ENCODE measurements around the gene HSDL2.
A peak's percentile ranks its signal among the peaks of the same experiment; 100 is the strongest.
"Not testable (repeated sequence)": the region's sequence is repeated elsewhere in the genome, so short reads cannot be mapped to it uniquely, and the experiment has no call there.

HSDL2 gene

DNA sequence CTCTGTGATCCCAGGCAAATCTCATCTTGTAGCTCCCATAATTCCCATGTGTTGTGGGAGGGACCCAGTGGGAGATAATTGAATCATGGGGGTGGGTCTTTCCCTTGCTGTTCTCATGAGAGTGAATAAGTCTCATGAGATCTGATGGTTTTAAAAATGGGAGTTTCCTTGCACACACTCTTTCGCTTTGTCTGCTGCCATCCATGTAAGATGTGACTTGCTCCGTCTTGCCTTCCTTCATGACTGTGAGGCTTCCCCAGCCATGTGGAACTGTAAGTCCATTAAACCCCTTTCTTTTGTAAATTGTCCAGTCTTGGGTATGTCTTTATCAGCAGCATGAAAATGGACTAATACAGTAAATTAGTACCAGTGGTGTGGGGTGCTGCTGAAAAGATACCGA, 14.7 kb upstream of the HSDL2 start:
- not testable (repeated sequence) for DNase-seq (ENCODE audit: low read depth in 2 of 2, low spot score in 1 of 2)

DNA sequence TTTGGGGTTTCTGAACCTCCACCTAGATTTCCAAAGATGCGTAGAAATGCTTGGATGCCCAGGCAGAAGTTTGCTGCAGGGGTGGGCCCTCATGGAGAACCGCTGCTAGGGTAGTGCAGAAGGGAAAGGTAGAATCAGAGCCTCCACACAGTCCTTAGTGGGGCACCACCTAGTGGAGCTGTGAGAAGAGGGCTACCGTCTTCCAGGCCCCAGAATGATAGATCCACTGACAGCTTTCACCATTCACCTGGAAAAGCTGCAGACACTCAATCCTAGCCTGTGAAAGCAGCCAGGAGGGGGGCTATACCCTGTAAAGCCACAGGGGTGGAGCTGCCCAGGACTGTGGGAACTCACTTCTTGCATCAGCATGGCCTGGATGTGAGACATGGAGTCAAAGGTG, 13.3 kb upstream of the HSDL2 start:
- no peak for DNase-seq (ENCODE audit: low read depth in 2 of 2, low spot score in 1 of 2)

DNA sequence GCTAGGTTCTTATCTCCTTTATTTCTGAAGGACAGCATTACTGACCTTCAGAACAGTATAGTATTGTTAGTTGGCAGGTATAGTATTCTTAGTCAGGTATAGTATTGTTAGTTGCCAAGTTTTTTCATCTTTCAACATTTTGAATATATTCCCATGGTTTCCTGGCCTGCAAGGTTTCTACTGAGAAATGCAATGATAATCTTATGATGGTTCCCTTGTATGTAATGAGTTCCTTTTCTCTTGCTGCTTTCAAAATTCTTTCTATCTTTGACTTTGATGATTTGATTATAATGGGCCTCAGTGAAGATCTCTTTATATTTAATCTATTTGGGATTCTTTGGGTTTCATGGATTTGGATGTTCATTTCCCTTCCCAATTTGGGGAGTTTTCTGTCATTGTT, 12.4 kb upstream of the HSDL2 start:
- no peak for DNase-seq (ENCODE audit: low read depth in 2 of 2, low spot score in 1 of 2)

DNA sequence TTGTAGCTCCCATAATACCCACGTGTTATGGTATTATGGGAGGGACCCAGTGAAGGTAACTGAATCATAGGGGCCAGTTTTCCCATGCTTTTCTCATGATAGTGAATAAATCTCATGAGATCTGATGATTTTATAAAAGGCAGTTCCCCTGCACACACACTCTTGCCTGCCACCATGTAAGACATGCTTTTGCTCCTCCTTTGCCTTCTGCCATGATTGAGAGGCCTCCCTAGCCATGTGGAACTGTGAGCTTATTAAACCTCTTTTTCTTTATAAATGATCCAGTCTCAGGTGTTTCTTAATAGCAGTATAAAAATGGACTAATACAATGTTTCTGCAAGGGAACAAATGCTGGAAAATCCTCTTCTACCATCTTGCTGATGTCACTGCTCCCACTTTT, 10.1 kb upstream of the HSDL2 start:
- no peak for DNase-seq (ENCODE audit: low read depth in 2 of 2, low spot score in 1 of 2)

DNA sequence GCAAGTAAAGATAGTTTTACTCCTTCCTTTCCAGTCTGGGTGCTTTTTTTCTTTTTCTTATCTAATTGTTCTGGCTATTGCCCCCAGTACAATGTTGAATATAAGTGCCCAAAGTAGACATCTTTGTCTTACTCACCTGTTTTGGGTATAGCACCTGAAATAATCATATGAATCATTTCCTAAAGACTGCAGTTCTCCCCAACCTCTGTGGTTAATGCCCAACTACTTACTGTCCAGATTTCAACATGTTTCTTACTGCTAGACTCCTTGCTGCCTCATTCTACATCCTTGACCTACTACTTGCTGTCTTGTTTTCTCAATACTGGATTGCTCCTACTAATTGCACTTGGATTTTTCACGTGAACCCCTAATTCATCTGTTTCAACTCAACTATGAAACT, 8.8 kb upstream of the HSDL2 start:
- no peak for DNase-seq (ENCODE audit: low read depth in 2 of 2, low spot score in 1 of 2)

DNA sequence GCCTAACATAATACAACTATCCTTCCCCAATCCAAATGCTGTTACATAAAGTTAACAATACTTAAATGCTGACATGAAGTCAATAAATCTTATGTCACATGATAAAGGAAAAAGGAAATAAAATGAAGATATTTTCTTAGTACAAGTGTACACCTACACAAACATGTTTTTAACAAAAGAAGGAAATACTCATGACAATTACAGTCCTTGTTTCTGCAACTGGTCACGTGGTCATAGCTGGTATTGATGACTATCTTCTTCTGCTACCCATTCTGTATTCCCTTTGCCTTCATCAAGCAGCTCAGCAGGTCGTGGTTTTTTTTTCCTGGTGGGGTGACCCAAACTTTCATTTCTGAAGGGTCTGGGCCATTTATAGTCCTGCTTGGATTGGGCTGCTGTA, 6.2 kb upstream of the HSDL2 start:
- DNase-seq (ENCODE audit: low read depth in 2 of 2, low spot score in 1 of 2): not testable (repeated sequence)

DNA sequence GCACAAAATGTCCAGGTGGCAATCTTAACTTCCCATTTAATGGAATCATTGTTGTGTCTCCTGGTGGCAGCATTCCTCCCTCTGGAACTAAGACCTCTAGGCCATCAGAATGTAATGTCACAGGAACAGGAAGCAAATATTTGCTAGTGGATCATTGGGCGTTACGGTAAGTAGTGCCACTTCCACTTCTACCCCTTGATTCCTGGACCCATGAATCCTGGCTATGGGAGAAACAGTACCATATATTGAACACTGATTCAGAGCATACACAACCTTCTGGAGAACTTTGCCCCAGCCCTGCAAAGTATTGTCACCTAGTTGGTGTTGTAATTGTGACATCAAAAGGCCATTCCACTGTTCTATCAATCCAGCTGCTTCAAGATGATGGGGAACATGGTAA, 5.7 kb upstream of the HSDL2 start:
- DNase-seq (ENCODE audit: low read depth in 2 of 2, low spot score in 1 of 2): not testable (repeated sequence)

DNA sequence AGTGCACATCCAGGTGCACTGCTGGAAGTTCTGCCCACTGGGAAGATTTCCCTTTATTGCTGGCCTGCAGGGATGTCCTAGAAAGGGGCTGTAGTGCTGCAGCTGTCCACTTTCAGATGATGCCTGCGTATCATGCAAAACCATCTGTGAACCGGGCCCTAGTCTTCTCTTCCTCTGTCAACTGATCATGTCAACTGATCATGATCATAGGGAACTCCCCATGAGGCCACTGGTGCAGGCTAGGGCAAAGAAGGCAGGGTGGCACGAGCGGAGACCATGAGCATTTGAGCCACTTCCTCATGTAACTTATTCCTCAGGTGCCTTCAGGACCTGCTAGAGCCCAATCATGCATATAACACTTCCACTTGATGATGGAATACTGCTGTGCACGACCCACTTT, 4.5 kb upstream of the HSDL2 start:
- no peak for DNase-seq (ENCODE audit: low read depth in 2 of 2, low spot score in 1 of 2)

DNA sequence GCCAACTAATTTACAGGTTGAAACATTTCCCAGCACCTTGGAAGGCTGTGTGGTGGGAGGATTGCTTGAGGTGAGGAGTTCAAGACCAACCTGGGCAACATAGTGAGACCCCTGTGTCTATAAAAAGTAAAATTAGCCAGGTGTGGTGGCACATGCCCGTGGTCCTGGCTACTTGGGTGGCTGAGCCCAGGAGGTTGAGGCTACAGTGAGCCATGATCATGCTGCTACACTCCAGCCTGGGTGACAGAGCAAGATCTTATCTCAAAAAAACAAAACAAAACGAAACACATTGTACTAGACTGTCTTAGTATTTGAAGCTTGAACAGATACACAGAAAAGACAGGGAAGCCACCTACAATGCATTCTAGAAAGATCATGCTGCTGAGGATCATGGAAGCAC, 2.8 kb upstream of the HSDL2 start:
- DNase-seq (ENCODE audit: low read depth in 2 of 2, low spot score in 1 of 2): no peak

DNA sequence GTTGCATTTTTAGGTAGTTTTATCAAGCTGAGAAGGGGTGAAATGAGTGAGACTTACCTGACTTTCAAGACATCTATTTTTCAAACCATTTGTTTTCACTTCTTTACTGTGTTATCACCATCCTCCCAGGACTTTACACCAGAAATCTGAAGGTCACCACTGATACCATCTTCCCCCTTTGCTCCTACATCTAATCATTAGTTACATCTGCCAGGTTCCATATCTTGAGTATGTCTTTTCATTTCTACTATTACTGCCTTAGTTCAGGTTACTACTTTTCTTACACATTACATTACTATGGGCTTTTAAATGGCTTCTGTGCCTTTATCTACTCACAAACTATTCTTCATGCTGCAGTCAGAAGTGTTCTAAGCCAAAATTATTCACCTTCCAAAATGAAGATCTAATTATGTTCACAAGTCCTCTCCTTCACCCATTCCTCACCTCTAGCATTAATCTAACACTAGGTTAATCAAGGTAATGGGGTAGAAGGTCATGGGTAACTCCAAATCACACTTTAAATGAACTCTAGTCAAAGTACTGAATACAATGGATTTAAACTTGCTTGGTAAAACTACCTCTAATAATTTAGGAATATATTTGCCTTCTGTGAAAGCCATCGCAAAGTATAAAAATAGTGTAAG, 2.1 kb upstream of the HSDL2 start:
- no peak for DNase-seq (ENCODE audit: low read depth in 2 of 2, low spot score in 1 of 2)

DNA sequence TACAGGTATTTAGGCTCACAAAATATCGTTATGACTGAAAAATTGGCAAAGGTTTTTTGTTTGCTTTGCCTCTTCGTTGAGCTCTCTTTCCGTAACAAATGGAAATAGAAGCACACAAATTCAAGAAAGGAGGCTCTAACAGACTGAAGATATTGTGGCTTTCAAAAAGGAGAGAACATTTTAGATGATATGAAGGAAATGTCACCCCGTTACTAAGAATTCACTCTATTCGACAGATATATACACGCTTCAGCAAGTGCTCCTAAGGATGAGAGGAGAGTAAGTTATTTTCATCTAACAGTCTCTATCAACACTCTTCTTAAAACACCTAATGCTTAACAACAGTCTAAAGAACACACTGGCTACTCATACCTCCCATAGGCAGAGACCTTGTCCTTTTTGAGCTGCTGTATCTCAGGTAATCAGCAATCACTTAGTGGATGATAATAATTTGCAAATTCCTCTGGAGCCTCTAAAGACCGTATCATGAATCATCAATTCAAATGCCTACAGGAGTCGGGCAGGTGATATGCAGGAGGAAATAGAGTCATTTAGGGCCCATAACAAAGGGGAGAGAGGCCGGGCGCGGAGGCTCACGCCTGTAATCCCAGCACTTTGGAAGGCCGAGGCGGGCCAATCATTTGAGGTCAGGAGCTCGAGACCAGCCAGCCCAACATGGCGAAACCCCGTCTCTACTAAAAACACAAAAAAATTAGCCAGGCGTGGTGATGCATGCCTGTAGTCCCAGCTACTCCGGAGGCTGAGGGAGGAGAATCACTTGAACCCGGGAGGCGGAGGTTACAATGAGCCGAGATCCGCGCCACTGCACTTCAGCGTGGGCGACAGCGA, 1.4 kb upstream of the HSDL2 start:
- no peak for DNase-seq (ENCODE audit: low read depth in 2 of 2, low spot score in 1 of 2)

DNA sequence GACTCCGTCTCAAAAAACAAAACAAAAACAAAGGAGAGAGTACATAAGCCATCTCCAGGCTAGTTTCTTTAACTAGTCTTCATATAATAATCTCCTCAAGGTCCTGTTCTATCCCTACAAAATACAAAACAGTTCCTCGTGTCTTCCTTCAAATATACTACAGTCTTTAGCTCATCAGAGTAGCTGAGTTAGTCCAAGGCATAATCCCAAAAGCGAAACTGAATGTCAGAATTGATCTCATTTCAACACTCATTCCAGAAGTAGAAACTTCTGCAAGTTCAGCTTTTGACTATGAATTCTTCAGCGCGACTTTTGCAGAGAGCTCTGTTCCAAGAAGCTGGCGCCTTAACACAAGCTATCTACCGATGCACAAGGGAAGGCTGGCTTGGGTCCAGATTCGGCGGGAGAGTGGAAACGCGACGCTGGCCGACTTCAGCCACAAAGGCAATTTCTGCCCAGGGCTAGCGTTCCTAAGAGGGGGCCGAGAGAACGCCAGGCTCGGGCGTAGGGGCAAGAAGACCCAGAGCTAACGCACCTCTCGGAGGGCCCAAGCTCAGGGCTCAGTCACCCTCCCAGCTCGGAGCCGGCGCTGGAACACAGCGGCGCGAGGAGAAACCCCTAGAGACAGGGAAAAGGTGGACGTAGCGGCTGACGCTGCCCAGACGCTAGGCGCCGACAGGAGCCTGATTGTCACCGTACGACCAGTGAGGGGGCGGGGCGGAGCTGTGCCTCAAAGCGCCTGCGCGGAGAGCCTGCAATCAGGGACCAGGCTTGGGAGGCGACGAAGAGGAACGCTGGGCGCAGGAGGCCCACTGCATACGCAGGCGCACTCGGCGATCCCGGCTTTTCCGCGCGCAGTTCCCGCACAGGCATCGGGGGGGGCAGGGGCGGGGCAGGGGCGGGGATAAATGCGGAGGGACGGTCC, 469 bp upstream of the HSDL2 start:
- DNase-seq (ENCODE audit: low read depth in 2 of 2, low spot score in 1 of 2): peak; percentile 95 to 97

DNA sequence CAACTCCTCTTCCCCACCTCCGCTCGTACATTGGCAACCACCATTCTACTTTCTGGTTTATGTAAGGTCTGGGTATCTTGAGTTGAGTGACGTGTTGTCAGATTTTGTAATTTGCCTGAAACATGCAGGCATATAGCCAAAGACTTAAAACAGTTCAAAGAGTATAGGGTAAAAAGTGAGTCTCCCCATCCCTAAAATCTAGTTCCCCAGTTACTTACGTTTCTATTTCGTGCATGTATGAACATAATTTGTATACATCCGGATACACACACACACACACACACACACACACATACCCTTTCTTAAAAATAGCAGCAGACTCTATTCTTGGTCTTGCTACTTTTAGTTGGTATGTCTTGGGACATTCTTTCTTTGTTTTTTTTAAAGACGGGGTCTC, 915 bp downstream of the HSDL2 start:
- DNase-seq (ENCODE audit: low read depth in 2 of 2, low spot score in 1 of 2): no peak

DNA sequence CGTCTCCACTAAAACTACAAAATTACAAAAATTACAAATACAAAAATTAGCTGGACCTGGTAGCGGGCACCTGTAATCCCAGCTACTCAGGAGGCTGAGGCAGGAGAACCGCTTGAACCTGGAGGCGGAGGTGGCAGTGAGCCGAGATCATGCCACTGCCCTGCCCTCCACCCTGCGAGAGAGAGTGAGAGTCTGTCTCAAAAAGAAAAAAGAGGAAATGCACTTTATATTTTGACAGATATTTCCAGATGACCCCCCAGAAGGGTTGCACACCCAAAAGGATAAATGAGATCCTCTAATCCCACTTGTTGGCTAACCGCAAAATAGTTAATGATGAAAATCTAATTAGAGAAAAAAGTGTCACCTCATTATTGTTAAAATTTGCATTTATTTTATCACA, 2.2 kb downstream of the HSDL2 start:
- DNase-seq (ENCODE audit: low read depth in 2 of 2, low spot score in 1 of 2): no peak

DNA sequence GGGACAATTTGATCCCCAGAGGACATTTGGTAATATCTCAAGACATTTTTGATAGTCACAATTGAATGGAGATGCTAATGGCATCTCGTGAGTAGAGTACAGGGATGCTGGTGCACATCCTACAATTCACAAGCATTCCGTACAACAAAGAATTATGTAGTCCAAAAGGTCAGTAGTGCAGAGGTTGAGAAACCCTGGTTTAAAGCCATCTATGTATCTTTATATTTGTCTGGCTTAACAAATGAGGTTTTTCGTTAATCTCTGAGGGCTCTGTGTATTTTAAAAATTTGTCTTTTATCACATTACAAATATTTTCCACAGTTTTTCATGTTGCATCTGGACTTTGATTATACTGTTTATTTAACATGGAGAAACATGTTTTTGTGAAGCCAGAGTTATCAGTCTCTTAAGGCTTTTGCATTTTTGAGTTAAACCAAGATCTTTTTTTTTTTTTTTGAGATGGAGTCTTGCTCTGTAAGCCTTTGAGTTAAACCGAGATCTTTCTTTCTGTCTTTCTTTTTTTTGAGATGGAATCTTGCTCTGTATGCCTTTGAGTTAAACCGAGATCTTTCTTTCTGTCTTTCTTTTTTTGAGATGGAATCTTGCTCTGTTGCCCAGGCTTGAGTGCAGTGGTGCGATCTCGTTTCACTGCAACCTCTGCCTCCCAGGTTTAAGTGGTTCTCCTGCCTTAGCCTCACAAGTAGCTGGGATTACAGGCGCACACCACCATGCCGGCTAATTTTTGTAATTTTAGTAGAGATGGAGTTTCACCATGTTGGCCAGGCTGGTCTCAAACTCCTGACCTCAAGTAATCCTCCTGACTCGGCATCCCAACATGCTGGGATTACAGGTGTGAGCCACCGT, 2.8 kb downstream of the HSDL2 start:
- DNase-seq (ENCODE audit: low read depth in 2 of 2, low spot score in 1 of 2): no peak

DNA sequence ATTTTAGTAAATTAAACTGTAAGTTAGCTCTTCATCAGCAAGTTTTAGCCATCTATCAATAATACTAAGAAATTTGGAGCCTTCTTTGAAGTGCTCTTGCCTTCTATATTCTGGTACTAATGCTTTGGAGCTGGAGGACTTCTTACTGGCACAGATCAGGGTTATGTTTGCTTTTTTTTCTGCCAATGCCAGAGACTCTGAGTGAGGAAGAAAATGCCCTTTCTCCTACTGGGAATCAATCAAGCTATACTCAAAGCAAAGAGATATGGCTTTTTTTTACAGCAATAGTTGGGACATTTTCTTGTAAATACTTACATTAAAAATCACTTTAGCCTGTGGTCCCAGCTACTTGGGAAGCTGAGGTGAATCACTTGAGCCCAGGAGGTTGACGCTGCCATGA, 4.3 kb downstream of the HSDL2 start:
- DNase-seq (ENCODE audit: low read depth in 2 of 2, low spot score in 1 of 2): no peak

DNA sequence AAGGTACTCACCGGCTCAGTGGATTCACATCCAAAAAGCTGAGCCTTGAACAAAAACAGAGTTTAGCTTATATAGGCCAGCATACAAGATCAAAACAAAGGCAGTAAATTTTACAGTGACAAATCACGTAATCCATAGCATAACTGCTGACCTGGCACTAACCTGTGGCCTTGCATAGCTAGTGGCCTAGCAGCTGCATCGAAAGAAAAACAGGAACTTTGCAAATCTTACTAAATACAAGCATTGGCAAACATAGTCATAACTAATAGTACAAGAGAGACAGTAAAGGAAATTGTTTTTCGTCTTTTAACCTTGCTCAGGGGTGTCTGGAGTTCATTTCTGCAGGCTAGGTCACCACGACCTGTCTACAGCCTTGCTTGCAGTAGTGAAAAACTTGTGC, 4.8 kb downstream of the HSDL2 start:
- DNase-seq (ENCODE audit: low read depth in 2 of 2, low spot score in 1 of 2): no peak

DNA sequence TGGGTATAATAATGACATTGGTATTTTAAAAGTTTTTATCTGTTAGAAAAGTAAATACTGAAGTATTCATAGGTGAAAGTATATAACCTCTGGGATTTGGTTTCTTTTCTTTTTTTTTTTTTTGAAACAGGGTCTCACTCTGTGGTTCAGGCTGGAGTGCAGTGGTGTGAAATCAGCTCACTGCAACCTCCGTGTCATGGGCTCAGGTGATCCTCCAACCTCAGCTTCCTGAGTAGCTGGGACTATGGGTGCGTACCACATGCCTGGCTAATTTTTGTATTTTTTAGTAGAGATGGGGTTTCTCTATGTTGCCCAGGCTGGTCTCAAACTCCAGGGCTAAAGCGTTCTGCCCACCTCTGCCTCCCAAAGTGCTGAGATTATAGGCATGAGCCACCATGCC, 7.2 kb downstream of the HSDL2 start:
- DNase-seq (ENCODE audit: low read depth in 2 of 2, low spot score in 1 of 2): no peak

DNA sequence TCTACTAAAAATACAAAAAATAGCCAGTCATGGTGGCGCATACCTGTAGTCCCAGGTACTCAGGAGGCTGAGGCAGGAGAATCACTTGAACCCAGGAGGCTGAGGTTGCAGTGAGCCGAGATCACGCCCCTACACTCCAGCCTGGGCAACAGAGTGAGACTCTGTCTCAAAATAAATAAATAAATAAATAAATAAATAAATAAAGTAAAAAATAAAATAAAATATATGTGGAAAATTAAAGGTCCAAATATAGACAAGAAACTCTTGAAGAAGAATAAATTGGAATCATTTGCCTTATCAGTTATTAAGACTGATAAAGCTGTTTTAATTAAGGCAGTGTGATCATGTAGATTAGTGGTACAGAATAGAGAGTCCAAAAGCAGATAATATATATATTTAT, 10.0 kb downstream of the HSDL2 start:
- DNase-seq (ENCODE audit: low read depth in 2 of 2, low spot score in 1 of 2): not testable (repeated sequence)

DNA sequence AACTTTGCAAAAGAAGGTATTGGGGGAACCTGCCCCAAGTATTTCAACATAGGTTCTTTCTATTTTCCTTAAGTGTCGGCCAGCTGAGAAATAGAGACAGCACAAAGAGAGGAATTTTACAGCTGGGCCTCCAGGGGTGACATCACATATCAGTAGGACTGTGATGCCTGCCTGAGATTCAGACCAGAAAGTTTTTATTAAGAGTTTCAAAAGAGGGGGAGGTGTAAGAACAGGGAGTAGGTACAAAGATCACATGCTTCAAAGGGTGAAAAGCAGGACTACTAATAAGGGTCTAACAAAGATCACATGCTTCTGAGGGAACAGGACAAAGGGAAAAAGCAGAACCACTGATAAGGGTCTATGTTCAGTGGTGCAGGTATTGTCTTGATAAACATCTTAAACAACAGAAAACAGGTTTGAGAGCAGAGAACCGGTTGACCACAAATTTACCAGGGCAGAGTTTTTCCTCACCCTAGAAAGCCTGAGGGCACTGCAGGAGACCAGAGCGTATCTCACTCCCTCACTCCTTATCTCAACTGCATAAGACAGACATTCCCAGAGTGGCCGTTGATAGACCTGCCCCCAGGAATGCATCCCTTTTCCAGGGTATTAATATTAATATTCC, 12.1 kb downstream of the HSDL2 start:
- not testable (repeated sequence) for DNase-seq (ENCODE audit: low read depth in 2 of 2, low spot score in 1 of 2)

Measured in stimulated activated CD8-positive, alpha-beta memory T cell treated with anti-CD3 and anti-CD28 coated beads, Interleukin-4, amount 100 ng/mL, for 1 hour (primary cell).